Measurements from ENCODE around the gene GID4.

GID4 gene

DNA sequence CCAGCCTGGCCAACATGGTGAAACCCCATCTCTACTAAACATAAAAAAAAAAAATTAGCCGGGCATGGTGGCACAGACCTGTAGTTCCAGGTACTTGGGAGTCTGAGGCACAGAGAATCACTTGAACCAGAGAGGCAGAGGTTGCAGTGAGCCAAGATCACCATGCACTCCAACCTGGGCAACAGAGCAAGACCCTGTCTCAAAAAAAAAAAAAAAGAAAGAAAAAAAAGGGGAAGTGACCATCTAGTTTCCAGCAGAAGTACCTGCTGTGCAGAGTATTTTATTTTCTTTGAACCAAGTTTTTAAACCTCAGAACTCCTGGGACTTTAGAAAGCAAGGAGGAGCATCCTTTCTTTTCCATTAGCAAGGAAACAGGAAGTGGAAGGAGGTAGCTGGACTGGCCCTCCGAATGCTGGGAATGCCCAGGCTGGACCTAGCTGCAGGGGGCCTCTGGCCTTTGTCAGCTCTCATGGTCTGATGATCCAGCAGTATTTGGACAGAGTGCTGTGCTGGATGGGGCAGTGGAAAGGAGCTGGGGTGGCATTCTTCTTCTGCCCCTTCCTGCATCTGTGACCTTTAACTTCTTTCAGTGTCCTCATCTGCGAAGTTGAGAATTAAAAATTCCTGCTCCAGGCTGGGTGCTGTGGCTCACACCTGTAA is 6.6 kb downstream of the GID4 start:
- DNase-seq: no peak

DNA sequence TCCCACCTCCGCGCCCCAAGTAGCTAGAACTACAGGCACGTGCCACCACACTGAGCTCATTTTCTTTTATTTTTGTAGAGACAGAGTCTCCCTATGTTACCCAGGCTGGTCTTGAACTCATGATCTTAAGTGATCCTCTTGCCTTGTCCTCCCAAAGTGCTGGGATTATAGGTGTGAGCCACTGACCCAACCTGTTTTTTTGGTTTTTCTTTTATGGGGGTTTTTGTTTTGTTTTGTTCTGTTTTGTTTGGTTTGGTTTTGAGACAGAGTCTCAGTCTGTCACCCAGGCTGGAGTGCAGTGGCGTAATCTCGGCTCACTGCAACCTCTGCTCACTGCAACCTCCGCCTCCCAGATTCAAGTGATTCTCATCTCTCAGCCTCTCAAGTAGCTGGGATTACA is 16.4 kb downstream of the GID4 start:
- DNase-seq: no peak

DNA sequence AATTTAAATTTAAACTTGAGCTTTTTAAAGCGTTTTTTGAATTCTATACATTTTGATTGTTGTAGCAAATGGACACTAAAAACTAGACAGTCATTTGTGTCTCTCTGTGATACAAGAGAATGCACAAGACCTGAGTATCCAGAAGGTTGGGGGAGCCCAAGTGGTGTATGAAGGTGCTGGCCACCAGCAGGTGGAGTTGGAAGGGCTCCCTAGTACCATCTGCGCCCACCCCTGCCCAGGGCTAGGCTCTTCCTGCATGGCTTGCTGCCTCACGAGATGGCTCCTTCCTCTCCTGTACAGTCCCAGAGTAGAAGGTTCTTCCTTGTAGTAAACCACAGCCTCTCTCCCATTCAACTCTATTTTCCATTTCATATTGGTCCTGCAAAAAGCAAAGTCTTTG is 17.0 kb downstream of the GID4 start:
- DNase-seq: no peak

DNA sequence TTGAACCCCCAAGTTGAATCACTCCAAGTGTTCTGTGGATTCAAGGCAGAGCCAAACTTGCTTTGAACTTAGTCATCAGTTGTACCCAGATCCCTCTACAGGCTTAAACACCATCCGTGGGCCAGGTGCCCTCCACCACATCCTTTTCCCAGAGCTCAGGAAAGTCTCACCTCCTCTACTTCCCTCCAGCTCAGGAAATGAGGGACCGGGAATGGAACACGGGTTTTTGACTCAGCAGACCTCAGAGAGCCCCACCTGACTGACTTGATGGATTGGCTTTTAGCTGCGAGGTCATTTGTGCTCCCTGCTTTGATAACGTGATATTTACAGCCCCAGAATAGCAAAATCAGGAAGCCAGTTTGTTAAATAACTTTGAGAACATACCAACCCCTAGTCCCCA is 20.1 kb downstream of the GID4 start:
- DNase-seq: no peak

DNA sequence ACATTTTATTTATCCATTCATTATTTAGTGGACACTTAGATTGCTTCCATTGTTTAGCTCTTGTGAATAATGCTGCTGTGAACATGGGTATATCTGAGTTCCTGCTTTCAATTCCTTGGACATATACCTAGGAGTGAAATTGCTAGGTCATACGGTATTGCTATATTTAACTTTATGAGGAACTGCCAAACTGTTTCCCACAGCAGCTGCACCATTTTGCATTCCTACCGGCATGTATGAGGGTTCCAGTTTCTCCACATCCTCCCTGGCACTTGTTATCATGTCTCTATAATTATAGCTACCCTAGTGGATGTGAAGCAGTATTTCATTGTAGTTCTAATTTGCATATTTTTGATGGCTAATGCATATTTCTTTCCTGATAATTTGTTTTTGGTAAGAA is 24.8 kb downstream of the GID4 start:
- DNase-seq: no peak

DNA sequence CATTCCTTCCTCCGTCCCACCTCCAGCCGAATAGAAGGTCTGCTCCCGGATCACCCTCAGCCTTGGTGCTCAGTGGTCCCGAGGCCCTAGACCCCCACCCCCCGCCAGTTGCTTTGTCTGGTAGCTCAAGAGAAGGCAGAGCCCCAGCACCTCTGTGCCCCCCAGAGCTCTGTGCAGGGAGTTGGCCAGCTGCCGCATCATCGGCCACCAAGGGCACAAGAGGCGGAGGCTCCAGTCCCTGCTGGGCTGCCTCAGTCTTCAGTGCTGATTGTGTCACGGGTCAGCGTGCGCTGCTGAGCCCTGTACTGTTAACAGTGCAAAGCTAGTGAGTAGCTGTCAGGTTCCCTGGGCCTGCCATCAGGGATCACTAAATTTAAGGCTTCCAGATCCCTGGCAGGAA is 26.3 kb downstream of the GID4 start:
- DNase-seq: no peak

DNA sequence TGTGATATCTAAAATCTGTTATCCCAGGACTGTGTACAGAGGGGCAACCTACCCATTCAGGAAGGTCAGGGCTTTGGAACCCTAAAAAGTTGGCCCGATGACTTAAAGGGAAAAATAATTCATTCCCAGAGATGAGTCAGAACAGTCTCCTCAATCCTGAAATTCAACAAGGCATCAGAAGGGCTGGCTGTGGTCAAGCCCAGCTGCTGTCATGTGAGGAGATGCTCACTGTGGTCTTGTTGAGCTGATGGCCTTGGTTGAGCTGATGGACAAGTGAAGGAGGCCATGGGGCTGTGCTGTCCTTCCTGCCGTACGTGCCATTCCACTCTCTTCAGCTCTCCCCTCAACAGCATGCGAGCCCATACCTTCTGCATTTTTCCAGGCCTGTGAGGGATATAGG is 27.7 kb downstream of the GID4 start:
- no peak for DNase-seq

DNA sequence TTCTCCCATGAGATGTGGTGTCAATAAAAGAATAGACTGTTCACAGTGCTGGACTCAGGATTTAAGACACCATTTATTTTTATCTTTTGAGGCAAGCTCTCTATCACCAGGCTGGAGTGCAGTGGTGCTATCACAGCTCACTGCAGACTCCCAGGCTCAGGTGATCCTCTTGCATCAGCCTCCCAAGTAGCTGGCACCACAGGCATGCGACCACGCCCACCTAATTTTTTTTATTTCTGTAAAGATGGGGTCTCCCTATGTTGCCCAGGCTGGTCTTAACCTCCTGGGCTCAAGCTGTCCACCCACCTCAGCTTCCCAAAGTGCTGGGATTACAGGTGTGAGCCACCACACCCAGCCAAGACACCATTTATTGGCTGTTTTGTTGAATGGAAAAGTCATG is 29.9 kb downstream of the GID4 start:
- DNase-seq: no peak

DNA sequence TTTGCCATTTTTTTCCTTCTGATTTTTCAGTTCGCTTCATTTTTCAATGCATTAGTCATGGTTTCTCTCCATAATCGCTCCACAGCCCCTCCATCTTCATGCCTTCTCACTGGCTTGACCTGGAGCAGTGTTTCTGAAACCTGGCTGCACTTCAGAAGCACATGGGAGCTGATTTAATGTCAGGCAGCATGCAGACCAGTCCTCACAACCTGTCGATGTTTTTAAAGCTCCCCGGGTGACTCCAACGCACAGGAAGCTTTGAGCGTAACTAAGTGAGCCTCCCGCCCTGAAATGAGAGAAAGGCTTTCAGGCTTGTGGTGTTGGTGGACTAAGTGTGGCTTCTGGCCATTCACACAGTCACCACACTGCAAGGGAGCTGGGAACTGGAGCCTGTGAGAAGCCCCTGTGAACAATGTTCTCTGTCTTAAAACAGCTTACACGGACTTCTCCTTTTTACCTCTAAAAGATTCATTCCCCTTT is 31.7 kb downstream of the GID4 start:
- DNase-seq: peak; percentile 19

DNA sequence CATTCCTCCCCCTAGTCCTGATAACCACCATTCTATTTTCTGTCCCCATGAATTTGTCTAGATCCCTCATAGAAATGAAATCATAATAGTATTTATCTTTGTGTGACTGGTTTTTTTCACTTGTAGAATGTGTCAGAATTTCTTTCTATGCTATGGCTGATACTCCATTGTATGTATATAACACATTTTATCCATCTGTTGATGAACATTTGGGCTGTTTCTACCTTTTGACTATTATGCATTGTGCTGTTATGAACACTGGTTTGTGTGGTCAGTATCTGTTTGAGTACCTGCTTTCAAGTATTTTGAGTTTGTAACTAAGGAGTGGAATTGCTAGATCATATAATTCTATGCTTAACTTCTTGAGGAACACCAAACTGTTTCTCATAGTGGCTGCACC is 32.5 kb downstream of the GID4 start:
- no peak for DNase-seq

DNA sequence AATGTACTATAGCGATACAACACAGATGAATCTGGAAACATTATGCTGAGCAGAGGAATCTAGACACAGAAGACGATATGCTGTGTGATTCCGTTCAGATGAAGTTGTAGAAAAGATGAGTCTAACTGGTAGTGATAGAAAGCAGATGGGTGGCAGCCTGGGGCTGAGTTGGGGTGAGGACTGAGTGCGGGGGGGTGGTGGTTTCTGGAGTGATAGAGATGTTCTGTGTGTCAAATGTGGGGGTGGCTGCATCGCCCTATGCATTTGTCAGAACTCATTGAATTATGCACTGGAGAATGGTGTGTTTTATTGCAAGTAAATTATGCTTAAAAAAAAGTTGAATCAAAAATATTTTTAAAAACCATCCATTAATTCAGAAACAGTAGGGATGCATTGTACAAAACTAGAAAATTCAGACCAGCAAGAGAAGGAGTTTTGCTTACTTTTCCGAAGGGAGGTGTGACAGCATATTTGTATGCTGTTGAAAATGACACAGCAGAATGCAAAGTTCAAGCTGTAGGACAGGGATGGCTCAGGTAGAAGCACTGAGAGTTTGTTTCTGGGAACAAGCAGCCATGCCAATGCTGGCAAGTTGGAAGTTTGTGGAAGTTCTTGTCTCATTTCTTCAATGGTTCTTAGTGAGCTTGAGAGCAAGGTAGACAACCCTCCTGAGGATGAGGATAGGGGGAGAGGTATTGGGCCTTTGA is 35.5 kb downstream of the GID4 start:
- DNase-seq: no peak

DNA sequence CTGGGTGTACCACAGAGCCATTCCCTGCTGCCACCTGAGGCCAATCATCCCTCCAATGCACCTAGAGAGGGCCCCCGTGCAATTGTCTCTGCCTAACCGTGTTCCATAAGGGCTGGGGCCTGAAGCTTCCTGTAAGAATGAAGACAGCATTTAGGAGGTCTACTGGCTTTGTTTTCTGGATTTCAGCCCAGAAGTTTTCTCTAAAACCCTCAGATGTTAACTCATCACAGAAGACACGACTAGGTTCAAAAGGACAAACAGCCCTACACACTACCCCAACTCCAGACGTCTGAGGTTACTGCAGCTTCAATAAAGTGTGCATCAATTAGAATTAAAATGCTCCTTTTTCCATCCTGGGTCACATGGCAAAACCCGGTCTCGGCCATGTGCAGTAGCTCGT is 37.7 kb downstream of the GID4 start:
- DNase-seq: no peak

DNA sequence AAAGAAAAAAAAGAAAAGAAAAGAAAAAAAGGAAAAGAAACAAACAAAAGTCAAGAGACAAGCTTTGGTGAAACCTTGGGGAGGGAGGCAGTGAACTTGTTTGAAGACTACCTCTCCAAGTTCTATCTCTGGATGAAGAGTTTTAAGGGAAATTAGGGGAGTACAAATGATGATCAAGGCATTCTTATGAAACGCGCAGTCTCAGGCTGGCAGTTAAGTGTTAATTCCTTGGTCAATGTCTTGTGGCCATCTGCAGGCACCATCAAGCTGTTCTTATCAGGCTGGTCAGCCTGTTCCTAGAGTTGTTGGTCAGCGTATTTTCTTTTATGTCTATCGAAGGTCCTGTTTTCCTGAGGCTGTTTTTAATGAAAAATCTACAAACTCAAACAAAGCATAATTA is 40.3 kb downstream of the GID4 start:
- DNase-seq: no peak

DNA sequence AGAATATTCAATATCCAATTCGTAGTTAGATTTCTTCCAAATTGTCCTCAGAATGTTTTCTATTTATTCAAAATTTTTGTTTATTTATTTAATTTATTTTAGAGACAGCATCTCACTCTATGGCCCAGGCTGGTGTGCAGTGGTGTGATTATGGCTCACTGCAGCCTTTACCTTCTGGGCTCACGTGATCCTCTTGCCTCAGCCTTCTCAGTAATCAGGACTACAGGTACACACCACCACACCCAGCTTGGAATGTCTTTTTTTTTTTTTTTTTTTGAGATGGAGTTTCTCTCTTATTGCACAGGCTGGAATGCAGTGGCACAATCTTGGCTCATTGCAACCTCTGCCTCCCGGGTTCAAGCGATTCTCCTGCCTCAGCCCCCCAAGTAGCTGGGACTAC is 45.0 kb downstream of the GID4 start:
- no peak for DNase-seq

DNA sequence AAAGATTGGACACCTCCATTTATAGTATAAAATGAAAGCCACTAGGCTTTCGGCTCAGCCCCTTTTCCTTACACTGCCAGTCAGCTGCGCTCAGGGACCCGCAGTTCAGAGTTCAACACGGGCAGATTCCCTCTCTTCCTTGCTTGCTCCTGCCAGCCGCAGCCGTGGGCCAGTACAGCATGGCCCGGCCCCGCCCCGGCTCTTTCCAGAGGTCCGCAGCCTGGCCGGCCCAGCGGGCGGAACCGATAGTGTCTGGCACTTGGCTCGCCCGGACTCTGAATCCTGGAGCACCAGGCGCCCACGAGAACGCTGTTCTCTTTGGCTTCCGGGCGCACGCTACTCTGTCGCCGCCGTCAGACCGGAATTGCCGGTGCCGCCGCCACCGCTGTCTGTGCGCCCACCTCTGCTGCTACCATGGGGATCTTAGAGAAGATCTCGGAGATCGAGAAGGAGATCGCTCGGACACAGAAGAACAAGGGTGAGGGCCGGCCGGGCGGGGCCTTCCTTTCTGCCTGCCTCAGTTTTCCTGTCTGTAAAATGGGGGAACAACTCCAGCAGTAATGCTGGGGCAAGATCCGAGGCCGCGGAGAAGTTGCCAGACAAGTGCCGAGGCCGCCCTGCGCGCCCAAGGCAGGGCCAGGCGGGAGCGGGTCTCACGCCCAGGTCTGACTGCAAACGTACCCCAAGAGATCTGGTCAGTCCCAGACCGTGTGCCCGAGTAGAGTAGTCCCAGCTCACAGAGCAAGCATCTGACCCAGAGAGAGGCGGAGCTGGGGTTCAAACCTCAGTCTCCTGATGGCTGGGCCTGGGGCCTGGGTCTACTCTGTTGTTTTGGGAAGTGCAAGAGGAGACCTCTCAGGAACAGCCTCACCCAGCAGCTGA is 48.6 kb downstream of the GID4 start, which contains the start of gene DRG2:
TSS of gene DRG2 (plus strand) at position 339 of the 882 bp plus-strand sequence. CDS start at position 415, 76 bp downstream.
- peak; percentile 95 for DNase-seq

DNA sequence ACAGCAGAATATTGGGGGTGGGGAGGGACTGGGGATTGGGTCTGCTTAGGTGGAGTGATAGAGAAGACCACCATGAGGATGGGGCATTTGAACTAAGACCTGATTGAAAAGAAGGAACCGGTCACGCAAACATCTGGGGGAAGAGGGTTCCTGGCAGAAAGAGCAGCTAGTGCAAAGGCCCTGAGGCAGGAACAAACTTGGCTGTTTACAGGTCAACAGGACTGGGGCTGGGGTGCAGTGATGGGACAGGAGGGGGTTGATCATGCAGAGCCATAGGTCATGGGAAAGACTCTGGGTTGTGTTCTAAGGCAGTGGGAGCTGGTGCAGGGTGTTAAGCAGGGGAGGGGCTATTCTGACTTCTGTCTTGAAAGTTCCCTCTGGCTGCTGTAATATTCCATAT is 50.4 kb downstream of the GID4 start:
- DNase-seq: no peak

DNA sequence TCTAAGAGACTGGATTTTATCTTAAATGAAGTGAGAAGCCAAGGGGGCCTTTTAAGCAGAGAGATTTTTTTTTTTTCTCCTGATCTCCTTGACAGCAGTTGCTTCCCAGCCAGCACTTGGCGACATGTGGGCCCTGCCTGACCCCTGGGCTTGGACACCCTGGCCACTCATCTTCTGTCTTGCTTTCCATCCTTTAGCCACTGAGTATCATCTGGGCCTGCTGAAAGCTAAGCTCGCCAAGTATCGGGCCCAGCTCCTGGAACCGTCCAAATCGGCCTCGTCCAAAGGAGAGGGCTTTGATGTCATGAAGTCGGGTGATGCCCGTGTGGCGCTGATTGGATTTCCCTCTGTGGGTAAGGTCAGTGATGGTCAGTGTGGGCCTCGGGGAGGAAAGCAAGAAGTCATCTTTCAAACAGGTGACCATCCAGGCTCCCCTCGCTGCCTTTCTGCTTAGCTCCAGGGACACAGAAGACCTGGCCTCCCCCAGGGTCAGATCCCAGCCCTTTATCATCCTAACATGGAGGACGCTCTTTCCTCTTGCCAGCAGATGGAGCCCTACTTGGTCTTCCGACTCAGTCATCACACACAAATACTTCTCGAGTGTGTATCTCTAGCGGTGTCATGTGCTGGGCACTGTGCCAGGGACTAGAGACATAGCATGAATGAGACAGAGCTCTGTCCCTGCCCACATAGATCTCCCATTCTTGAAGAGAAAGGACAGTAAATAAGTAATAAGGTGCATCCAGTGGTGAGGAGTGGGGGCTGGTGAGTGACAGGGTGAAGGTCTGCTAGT is 54.6 kb downstream of the GID4 start:
- DNase-seq: peak; percentile 95

DNA sequence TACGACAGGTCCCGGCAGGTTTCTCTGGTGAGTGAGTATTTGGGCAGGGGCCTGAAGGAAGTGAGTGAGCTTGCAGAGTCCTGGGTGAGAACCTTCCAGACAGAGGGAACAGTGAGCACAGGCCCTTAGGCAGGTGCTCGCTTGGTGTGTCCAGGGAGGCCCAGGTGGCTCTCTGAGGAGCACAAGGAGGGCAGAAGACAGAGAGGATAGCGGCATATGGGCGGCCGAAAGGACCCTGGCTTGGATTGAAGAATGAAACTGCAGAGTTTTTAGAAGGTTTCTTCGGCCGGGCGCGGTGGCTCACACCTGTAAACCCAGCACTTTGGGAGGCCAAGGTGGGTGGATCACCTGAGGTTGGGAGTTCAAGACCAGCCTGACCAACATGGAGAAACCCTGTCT is 55.2 kb downstream of the GID4 start:
- no peak for DNase-seq

DNA sequence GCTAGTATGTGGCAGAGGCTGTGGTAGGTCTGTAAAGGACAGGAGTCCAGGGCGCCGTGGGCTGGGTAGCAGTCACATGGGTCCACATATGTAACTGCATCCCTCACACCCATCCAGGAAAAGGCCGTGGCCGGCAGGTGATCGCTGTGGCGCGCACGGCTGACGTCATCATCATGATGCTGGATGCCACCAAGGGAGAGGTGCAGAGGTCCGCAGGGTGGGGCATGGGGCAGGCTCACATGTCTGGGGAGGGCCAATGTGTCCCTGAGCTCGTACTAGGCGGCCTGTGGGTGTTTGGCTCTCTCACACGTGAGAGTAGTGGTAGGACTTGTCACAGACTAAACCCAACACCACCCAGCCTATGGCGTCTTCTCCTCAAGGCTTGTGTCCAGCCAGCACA is 60.3 kb downstream of the GID4 start:
- no peak for DNase-seq

DNA sequence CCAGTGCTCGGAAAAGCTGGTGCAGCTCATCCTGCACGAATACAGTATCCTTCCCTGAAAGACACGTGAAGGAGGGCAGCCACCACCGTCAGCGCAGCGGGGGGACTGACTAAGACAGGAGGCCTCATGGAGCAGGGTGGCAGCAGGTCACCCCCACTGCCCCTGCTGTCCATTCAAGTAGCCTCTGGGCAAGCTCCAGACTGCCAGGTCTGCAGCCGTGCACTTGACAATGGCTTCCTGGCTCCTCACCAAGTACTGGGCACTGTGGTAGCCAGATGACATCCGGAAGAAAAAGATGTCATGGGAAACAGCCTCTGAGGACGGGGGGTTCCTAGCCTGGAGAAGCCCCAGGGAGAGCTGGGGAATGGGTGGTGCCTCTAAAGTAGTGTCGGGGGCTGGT is 61.4 kb downstream of the GID4 start:
- no peak for DNase-seq

DNA sequence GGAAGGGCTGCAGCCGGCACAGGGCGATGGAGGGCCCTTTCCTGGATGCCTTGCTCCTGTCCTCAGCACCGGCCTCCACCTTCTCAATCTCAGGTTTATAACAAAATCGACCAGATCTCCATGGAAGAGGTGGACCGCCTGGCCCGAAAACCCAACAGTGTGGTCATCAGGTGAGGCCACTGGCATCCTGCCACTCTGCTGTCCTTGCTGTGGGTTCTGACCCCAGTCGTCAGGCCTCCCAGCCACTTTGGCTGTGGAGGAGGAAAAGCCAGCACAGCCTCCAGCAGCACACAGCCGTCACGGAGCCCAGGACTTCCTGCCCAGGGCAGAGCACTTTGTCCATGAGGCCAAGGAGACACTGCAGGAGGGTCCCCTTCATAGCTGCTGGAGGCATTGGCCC is 62.6 kb downstream of the GID4 start:
- no peak for DNase-seq

DNA sequence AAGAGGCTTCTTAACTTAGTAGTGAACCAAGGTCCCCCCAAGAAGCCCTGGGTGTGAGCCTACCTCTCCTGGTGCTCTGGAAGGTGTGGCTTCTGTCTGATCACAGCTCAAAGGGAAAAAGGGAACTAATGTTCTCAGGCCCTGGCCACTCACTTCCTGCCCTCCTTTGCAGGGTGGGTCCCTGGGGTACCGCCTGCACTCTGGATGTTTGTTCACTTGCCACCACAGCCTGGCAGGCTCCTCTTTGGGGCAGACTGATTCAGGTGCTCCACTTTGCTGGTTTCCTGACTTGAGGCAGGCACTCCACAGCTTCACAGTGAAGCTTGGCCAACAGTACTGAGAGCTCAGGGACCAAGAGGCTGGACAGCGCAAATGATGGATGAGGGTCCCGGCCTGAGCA is 63.4 kb downstream of the GID4 start:
- DNase-seq: peak; percentile 45

DNA sequence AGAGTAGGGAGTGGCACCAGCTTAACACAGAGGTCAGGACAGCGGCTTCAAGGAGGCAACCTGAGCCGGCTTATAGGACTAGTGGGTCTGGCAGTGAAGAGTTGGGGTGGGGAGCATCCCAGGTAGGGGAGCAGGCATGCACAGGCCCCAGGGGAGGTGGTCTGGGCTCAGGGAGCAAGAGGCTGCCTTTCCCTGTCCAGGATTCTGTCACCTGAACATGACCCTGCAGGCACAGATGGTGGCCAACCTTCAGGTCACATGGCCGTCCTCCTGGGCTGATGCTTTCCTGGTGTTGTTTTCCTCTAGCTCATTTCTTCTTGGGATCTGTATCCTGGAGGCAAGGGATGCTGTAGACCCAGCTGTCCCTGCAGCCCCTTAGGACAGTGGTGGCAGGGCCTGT is 65.8 kb downstream of the GID4 start:
- no peak for DNase-seq
